Stimulated activated CD4-positive, alpha-beta T cell treated with anti-CD3 and anti-CD28 coated beads, Interleukin-12 subunit alpha, Interleukin-12 subunit beta, amount 100 ng/mL, for 48 hours (primary cell): ENCODE results near the gene SLC22A23.

Source experiments
- DNase-seq, 3 donors: peaks; one replicate each; pipeline ENCODE4 v3.0.0-alpha.2; 2020; ENCODE audit warnings: low read depth in 2 of 3, low spot score in 1 of 3

SLC22A23 gene

DNA sequence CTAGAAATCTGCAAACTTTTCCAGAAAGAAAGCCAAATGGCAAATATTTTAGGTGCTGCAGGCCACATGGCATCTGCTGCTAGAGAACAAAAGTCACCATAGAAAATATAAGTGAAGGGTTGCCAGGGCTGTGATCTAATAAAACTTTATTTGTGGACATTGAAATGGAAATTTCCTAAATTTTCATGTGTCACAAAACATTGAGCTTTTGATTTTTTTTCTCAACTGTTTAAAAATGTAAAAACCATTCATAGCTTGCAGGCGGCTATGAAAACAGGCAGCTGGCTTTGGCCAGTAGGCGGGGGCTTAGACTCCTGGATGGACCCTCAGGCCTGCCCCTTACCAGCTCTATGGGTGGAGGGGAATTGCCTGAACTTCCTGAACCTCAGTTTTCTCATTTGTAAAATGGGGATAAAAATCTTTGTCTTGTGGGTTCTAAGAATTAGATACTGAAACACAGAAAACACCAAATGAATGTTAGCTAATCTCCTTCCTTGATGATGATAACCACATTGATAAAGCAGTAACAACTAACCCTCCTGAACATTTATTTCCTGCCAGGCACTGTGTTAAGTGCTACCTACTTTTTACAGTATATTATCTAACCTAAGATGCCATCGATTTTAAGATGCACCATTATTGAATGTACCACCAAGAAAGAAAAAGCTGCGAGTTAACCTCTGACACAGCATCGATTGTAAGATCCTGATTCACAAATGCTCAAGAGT lies 85.5 kb downstream of the SLC22A23 start:
- no peak for DNase-seq

DNA sequence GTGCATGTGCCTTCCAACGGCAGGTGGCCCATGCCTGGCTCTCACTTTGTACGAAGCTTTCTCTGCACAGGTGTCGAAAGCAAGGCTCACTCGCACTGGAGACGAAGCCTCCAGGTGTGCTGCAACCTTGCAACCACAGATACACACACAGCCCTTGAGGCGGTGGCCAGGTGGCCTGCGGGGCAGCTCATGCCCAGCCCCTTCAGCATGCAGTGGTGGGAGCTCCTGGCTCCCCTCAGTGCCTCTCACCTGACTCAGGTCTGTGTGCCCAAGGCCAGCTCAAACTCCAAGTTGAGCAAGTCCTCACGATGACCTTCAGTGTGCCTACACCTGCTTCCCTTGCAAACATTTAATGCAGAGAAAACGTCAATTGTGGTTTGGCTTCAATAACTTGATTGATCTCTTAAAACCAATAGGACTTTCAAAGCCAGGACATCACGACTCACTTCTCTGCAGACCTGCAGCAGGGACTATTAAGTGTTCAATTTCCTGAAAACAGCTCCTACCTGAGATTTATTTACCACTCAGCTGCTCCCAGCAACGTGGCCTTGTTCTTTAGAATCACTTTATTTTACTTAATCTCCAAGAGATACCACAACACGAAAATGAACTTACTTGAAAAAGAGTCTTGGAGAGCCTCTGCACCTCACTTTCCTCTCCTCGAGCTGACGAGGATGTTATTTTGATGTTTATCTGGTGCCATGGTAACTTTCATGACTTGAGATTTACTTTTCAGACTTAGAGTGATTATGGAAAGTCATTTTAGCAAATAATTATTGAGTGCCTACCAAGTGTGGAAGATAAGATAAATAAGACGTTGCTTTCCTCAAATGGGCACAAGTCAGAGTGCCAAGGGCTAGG lies 86.3 kb downstream of the SLC22A23 start:
- no peak for DNase-seq

- DNase-seq = no peak
Measured at GRCh38 chr6:3369985-3370360, 86.9 kb downstream of the SLC22A23 start.

DNA sequence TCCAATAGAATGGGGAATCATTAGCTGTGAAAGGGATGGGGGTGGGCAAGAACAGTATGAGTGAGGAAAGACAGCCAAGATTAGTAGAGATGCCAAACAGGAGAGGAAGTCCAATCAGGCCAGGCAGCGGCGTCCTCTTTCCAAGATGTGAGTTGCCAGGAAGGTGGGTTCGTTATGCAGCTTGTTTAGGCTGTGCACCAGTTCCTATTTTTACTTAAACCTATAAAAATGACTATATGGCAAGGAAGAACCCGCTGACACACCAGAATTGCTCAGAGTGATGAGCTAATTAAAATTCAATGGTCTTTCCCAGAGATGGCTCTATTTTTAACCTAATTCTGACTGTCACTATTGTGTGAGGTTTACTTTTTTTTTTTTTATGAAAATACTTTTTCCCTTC lies 88.2 kb downstream of the SLC22A23 start:
- DNase-seq = no peak

- no peak for DNase-seq
Measured at GRCh38 chr6:3367630-3368029, 89.2 kb downstream of the SLC22A23 start.

- DNase-seq = no peak
Measured at GRCh38 chr6:3366596-3367413, 90.0 kb downstream of the SLC22A23 start.

DNA sequence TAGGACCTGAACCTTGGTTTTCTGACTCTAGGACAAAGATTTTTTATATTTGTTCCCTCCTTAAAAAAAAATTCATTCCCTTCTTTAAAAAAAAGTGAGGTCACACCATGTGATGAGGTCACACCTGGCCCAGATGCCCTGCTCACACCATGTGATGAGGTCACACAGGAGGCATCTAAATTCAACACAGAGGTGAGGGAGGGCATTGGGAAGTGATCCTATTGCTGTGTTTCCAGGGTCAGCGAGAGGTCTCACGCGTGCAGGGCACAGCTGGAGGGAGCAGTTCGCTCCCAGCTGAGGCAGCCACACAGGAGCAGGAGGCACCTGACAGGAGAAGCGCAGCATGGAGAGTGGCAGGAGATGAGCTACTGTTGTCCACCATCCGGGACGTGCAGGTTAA lies 92.5 kb downstream of the SLC22A23 start:
- DNase-seq = no peak

- no peak for DNase-seq
Measured at GRCh38 chr6:3363296-3364025, 93.4 kb downstream of the SLC22A23 start.

GRCh38 chr6:3361312-3362037 lies 95.4 kb downstream of the SLC22A23 start:
- no peak for DNase-seq

GRCh38 chr6:3360727-3361045 lies 96.2 kb downstream of the SLC22A23 start:
- no peak for DNase-seq

DNA sequence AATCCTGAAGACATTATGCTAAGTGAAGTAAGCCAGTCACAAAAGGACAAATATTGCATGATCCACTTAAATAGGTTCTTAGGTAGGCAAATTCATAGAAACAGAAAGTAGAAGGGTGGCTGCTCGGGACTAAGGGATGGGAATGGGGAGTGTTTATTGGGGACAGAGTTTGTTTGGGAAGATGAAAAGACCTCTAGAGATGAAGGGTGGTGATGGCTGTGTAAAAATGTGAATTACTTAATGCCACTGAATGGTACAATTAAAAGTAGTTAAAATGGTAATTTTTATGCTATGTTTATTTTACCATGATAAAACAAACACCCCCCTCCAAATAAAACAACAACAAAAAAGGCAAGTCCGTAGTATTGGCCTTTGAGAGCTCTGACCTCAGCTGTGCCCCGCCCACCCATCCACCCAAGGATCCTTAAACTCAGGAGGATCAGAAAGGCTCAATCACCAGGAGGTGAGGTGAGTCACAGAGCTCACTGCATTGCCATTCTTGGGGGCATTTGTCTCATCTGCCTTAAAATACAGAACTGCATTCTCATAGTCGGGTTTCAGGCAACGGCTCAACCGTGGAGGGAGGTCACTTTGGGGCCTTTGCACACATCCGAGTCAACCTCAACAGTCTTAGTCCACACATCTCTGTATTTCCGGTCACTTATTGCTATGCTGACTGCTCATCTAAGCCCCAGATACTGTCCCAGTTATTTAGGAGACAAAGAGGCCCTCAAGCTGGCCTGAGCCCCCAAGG lies 96.7 kb downstream of the SLC22A23 start:
- DNase-seq = no peak

- no peak for DNase-seq
Measured at GRCh38 chr6:3359101-3359752, 97.6 kb downstream of the SLC22A23 start.

GRCh38 chr6:3358413-3359100 lies 98.3 kb downstream of the SLC22A23 start:
- no peak for DNase-seq

- DNase-seq = no peak
Measured at GRCh38 chr6:3357678-3358077, 99.2 kb downstream of the SLC22A23 start.

- no peak for DNase-seq
Measured at GRCh38 chr6:3356824-3357420, 99.9 kb downstream of the SLC22A23 start.

DNA sequence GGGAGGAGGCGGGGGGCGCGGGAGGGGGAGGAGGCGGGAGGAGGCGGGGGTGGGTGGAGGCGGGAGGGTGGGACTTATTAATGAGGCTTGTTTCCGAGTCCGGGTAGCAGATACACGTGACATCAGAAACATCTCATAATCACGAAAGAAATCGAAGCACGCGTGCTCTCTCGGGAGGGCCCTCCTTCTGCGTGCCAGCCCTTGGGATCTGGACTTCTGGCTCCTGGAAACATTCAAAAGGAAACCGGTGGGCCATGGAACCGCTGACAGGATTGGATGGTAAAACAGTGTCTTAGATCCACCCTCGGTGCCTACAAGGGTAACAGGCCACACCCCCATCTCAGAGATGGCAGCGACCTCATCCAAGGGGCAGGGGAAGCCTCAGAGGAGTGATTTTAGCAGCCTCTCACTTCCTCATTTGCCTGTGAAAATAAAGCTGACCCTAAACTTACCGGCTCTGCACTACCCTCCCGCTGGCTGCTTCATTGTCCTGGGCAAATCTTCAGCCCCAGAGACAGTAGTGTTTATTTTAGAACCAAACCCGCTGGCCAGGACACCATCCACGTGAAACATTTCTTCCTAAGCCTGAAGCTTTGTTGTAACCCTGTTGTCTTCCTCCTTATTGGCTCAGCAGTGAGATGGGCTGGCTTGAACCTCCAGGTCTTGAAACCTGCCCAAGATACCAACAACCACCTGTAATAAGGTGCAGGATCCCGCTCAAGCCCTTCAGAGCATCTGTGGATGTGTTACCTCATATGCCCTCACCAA lies 100.6 kb downstream of the SLC22A23 start:
- DNase-seq = peak; percentile 13 to 29 (median 18)

DNA sequence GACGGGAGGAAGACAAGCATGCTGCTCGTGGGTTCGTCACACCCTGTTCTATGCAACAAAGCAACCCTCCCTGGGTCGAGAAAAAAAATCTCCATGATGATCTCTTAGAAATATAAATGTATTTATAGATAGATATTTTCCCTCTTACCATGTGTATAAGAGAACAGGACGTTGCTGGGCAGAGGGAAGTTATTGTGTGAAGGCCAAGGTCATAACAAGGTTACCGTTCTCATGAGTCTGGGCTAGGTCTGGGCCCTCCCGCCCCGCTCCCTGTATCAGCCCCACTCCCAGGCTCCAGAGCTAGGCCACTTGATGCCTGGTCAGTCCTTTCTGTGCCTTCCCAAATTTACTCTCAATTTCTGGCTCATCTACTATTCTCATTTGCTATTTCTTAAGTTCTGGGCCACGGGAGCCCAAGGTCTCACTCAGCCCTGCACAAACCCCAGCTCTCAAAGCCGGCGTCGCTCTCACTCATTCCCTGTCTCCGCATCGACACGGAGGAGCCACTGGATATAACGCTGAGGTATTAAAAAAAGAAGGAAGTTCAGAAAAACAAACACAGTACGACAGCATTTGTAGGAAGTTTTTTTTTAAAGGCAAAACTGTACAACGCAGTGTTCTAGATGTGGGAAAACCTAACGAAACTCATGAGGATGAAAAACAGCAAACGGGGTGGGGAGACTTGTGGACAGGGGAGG lies 101.3 kb downstream of the SLC22A23 start:
- DNase-seq = no peak
